ENCODE results near the gene RBM34. TPM values are rescaled to one million over a fixed set of nuclear protein-coding genes. Genes with fewer than 3 reads are reported as not detected.

RBM34 gene
- total RNA-seq, 1 donor from 2014 or later = 63.7 TPM

DNA sequence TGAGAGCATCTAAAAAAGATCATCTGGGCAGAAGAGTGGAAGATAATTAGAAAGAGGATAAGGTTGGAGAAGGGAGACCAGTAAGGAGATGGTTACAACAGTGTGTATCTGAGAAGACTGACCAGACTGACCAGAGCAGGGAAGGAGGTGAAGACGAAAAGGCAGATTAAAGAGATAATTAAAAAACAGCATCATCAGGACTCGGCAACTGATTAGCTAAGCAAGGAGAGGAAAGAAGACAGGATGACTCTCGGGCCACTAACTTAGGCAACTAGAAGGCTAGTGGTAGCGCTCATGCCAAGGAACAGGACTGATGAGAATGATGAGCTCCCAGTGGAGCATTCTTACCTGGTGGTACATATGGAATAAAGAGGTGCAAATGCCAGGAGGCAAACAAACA lies 3.9 kb downstream of the RBM34 start:
- intact Hi-C loops (cut with DNase I) = no loop called here
- no peak for DNase-seq (ENCODE audit: low spot score)
- ATAC-seq = no peak

DNA sequence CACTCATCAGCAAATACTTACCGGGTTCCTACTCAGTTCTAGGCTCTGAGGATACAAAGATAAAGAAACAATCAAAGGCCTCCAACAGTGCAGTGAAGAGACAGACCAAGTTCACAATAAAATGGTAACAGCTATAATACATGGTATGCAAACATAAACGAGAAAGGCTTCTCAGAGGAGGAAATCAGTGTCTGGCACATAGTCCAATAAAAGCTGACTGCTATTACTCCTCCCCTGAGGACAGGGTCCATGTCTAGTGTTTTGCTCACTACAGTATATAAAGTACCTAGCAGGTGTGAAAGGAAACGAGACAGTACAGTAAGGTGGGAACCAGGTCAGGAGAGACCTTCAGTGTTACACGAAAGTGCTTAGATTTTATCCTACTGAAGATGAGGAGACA lies 4.3 kb downstream of the RBM34 start:
- no peak for DNase-seq (ENCODE audit: low spot score)
- no peak for ATAC-seq
- intact Hi-C loops (cut with DNase I) = no loop called here

DNA sequence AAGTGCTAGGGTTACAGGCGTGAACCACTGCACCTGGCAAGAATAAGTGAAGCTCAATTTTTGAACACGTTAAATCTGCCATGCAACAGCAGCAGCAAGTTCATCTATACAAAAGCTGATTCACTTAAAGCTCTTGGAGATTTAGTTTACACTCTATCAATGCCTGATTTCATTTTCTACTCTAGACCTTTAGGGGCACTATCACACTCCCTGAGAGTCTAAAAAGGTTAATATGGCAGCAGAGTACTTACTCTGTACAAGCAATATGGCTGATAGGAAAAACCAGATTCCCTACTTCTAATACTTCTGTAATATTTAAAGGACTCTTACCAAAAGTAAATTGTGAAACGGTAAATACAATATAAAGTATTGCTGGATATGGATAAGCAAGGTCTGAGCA lies 4.8 kb downstream of the RBM34 start:
- intact Hi-C loops (cut with DNase I) = no loop called here
- no peak for ATAC-seq
- no peak for DNase-seq (ENCODE audit: low spot score)

DNA sequence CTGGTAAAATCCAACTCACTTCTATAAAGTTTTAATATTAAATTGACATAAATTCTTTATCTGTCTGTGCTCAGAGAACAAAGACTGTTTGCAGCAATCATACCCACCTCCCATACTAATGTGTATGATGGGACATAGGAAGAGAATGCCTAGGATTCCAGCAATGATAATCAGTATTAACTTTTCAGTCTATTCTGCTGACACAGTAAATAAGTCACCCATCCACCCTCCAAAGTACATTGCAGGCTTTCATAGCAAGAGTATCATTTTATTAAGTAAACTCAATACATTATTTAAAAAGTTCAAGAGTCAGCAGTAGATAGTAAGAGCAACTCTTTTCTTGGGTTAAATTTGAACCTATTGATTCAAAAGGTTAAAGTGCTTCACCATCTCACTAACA lies 8.8 kb downstream of the RBM34 start:
- no peak for DNase-seq (ENCODE audit: low spot score)
- intact Hi-C loops (cut with DNase I) = no loop called here
- ATAC-seq = no peak

DNA sequence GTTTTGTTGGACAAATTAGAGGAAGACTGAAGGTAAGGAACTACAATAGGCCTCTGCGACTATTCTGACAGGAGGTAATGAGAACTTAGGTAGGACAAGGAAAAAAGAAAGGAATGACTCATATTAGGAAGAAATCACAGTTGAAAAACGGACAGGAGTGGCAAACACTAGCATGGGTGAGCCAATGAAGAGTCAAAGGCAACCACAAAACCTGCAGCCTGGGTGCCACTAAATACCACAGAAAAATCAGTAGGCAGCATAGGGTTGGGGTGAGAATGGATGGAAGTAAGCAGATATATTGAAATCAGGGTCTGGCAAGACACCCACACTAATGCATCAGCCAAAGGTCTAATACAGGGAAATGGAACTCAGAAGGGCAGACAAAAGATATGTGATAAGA lies 10.0 kb downstream of the RBM34 start:
- ATAC-seq = no peak
- no peak for DNase-seq (ENCODE audit: low spot score)
- intact Hi-C loops (cut with DNase I) = no loop called here

DNA sequence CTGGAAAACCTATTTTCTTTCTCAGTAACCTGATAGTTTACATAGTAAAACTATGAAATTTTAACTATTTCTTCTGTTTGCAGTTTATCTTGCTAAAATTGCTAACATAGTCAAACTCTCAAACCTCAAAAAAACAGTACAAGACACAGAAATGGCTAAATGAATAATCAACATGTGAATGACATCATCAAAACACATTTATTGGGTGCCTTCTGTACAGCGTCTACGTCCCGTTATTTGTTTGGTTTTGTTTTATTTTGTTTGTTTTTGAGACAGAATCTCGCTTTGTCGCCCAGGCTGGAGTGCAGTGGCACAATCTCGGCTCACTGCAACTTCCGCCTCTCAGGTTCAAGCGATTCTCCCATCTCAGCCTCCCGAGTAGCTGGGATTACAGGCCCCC lies 11.2 kb downstream of the RBM34 start:
- intact Hi-C loops (cut with DNase I) = no loop called here
- no peak for ATAC-seq
- DNase-seq (ENCODE audit: low spot score) = no peak

DNA sequence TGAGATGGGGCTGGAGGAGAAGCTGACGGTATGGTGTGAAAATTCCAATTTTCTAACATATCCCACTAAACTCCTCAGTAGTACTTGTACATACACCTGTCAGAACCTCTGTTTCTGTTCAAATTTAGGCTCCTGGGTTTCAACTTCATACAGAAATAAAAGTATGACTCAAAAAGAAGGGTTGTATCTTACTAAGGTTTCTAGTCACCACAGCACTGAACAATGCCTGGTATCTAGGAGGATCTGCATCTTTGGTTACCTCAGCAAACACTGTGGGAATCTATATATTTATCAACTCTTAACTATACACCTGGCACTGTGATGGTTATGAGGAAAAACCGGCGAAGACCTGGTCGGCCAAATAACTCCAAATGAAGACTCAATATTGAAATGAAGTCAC lies 13.8 kb downstream of the RBM34 start:
- DNase-seq (ENCODE audit: low spot score) (no peak), ATAC-seq (no peak)
- intact Hi-C loops (cut with DNase I) = no loop called here

DNA sequence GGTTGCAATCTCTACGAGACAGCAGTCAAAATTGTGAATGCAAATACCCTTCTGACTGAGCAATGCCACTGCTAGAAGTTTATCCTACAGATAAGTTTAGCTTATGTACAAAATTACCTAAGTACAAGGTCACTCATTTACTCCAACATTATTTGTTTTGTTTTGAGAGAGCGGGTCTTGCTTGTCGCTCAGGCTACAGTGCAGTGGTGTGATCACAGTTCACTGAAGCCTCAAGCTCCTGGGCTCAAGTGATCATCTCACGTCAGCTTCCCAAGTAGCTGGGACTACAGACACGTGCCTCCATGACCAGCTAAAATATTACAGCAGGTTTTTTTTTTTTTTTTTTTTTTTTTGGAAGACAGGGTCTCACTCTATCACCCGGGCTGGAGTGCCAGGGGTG lies 15.4 kb downstream of the RBM34 start:
- intact Hi-C loops (cut with DNase I) = no loop called here
- ATAC-seq (no peak), DNase-seq (ENCODE audit: low spot score) (no peak)

DNA sequence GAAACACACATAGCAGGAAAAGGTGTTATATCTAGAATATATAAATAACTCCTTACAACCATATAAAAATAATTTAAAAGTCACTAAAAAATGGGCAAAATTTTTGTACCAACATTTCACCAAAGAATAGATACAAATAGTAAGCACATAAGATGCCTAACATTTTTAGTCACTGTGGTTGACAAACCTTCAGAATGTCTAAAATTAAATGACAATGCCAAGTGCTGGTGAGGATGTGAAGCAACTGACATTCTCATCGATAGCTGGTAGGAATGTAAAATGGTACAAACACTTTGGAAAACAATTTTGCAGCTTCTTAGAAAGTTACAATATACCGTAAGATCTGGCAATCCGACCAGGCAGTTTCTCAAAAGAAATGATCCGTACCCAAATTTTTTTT lies 18.1 kb downstream of the RBM34 start:
- DNase-seq (ENCODE audit: low spot score) (no peak), ATAC-seq (no peak)
- intact Hi-C loops (cut with DNase I) = no loop called here

DNA sequence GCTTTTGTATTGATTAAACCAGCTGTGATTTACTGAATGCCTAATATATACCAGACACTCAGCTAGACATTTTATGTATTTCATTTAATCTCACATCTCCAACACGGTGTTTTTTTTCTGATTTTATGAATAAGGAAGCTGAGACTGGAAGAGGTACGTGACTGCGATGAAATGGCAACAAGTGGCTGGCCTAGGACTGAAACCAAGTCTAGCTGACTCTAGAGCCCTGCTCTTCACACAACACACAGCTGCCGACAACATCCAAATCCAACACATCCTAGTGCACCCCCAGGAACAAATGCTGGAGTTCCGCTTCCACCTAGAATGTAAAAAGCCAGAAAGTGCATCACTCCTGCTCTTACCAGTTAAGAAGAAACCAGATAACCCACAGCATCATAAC lies 21.7 kb downstream of the RBM34 start:
- DNase-seq (ENCODE audit: low spot score) = no peak
- intact Hi-C loops (cut with DNase I) = no loop called here
- ATAC-seq = no peak

DNA sequence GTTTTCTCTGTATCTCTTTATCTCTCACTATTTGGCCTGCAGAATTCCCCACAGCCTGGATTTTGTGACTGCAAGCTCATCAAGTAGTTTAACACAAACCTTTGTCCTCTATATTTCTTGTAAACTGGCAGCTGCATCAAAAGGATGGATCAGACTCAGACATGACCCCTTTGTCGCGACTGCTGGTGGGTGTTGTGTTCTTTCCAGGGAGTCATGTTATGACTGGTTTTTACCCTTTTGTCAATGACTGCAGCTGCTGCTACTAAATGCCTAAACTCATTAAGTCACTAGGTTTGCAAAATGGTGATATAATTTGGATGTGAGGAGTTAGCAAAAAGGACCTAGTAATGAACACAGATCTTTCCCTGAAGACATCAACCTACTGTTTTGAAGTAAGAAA lies 22.2 kb downstream of the RBM34 start:
- intact Hi-C loops (cut with DNase I) = no loop called here
- ATAC-seq = no peak

DNA sequence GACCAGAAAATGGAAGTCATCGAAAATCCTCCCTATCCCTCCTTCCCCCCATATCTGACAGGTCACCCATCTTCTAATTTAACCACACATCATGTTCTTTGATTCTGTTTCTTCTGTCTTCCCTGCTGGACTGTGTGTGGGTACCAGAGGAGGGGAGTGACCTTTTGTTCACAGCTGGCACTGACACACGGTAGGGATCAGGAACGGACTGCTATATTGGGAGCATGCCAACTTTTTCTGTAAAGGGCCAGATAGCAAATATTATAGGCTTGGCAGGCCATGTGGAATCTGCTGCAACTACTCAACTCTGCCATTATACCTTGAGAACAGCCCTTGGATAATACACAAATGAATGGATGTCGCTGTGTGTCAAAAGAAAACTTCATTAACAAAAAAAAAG lies 24.9 kb downstream of the RBM34 start:
- intact Hi-C loops (cut with DNase I) = no loop called here
- ATAC-seq = no peak
- no peak for DNase-seq (ENCODE audit: low spot score)

More for the DNA sequence above, 22.2 kb downstream of the RBM34 start:
- DNase-seq (ENCODE audit: low spot score) = no peak

DNA sequence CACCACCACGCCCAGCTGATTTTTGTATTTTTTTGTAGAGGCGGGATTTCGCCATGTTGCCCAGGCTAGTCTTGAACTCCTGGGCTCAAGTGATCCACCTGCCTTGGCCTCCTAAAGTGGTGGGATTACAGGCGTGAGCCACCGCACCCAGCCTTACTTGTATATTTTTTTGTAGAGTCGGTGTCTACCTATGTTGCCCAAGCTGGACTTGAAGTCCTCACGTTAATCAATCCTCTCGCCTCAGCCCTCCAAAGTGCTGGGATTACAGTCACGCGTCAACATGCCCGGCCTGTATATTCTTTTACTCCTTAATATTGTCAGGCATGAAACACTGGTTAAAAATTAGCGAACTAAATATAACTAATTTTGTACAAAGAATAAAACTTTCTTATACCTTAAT lies 26.9 kb downstream of the RBM34 start:
- intact Hi-C loops (cut with DNase I) = no loop called here
- ATAC-seq (no peak), DNase-seq (ENCODE audit: low spot score) (no peak)

DNA sequence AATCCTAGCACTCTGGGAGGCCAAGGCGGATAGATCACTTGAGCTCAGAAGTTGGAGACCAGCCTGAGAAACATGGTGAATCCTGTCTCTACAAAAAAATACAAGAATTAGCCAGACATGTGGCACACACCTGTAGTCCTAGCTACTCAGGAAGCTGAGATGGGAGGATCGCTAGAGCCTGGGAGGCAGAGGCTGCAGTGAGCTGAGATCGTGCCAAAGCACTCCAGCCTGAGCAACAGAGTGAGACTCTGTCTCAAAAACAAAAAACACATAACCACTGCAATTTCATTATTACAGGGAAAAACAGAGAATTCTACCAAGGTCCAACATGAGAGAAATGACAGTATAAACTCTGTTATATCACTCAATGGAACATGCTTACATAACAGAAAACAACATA lies 28.0 kb downstream of the RBM34 start:
- intact Hi-C loops (cut with DNase I) = no loop called here
- ATAC-seq (no peak), DNase-seq (ENCODE audit: low spot score) (no peak)

DNA sequence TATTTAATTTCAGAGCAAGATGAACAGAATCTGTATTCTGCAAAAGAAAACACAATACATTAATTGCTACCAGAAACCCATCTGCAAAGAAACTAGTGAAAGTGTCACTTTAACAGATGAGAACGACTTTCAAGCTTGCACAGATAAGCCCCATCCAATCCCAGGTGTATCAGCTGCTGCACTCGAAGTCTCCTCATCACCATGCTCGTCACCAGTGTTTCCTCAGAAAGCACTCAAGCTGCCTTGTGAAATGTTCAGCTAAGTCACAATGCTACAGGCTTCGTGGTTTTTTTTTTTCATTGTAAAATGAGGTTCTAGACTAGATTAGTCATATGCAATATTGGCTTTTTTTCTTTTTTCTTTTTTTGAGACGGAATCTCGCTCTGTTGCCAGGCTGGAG lies 29.1 kb downstream of the RBM34 start:
- ATAC-seq (no peak), DNase-seq (ENCODE audit: low spot score) (no peak)
- intact Hi-C loops (cut with DNase I) = no loop called here

DNA sequence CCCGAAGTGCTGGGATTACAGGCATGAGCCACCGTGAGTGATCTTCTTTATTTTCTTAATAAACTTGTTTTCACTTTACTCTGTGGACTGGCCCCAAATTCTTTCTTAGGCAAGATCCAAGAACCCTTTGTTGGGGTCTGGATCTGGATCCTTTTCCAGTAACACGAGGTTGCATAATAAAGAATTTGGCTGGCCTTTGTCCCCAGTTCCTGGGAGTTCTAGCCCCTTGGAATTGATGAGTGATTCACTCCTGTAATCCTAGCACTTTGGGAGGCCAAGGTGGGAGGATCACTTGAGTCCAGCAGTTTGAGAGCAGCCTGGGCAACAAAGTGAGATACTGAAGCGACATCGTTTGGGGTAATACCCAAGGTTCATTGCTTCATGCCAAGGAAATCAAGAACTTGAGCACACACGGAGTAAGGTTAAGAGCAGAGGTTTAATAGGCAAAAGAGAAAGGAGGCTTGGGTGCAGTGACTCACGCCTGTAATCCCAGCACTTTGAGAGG lies 30.2 kb downstream of the RBM34 start:
- intact Hi-C loops (cut with DNase I) = no loop called here
- no peak for ATAC-seq
- no peak for DNase-seq (ENCODE audit: low spot score)

DNA sequence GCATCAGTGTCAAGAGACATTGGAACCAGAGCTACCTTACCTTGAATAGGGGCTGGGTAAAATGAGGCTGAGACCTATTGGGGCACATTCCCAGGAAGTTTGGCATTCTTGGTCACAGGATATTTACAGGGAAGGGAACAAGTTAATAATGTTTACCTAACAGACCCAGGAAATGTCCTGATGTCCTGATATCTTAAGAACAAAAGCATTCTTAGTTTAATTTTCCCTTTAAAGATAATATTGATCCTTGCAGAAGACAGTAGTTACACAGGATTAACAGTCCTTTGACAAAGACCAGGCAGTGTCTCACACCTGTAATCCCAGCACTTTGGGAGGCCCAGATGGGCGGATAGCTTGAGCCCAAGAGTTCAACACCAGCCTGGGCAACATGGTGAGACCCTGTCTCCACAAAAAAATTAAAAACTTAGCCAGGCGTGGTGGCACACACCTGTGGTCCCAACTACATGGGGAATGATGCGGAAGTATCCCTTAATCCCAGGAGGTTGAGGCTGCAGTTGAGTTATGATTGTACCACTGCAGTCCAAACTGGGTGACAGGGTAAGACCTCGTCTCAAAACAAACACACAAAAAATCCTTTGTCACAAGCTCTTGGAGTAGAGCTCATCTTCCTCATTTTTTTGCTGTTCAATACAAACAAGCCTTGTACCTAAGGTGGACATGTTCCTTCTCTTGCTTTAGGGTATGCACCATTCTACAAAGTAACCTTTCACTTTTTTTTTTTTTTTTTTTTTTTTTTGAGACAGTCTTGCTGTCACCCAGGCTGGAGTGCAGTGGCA lies 31.1 kb downstream of the RBM34 start:
- intact Hi-C loops (cut with DNase I) = no loop called here
- DNase-seq (ENCODE audit: low spot score) = no peak
- no peak for ATAC-seq

DNA sequence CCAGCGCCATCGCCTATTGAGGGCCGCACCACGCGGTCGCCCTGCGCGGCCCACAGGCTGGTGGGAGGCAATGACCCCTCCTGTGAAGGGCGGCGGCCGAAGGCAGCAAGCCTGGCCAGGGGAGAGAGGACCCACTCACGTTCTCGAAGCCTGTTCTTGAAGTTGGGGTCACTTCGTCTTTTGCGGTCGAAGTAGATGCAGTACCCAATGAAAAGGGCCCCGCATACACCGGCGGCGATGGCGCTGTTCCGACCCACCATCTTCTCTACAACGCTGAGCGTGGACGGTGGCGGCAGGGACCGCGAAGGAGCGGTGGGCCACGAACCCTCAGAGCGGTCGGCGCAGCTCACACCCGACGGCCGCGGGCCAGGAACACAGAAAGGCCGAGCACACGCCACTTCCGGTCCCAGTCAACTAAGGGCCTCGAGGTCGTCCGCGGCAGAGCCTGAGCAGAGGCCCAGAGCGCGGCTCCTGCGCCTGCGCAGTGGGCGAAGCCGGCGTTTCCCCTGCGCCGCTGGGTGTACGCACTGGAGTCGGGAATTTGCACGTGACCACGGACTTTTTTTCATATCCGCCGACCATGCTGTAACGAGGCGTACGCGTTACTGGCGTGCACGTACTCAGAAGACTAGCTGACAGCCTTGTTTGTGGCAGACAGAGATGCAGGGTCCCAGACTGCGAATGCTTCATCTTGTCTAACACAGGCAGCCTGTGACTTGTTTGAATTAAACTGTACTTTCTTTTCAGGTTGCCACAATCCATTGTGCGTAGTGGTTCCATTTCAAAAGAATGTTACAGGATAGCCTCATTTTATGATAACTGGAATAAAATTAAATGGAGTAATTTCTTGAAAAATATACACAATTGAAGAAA lies 32.4 kb downstream of the RBM34 start, which contains the start of gene TOMM20:
TSS of gene TOMM20 (minus strand) at position 382 of the 873 bp plus-strand sequence. CDS start at position 260, 122 bp downstream.
- intact Hi-C loops (cut with DNase I) = no loop called here
- DNase-seq (ENCODE audit: low spot score) = peak; percentile 95
- ATAC-seq = peak; percentile 100

DNA sequence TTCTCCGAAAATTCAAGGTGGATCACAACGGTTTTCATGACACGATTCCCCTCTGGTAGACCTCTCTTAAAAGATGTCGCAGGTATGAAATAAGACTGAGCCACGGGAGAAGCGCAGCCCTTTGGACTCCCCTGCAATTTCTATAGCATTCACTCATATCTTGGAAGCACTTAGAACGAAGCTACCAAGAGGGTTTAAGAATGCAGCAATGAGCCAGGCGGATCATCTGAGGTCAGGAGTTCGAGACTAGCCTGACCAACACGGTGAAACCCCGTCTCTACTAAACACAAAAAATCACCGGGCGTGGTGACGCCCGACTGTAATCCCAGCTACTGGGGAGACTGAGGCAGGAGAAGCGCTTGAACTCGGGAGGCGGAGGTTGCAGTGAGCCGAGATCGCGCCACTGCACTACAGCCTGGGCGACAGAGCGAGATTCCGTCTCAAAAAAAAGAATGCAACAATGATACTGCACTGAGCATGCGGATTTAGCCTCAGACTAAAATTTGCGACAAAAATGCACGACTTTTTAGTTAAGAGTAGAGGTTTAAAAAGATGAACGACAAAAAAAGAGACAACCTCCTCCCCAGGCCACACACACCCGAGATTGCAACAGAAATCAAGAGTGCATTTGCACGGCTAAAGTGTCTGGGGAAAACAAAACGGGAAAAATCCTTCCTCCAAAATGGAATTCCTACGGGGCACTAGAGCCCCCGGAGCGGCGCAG lies 33.2 kb downstream of the RBM34 start:
- DNase-seq (ENCODE audit: low spot score) = no peak
- intact Hi-C loops (cut with DNase I) = no loop called here
- ATAC-seq = no peak

DNA sequence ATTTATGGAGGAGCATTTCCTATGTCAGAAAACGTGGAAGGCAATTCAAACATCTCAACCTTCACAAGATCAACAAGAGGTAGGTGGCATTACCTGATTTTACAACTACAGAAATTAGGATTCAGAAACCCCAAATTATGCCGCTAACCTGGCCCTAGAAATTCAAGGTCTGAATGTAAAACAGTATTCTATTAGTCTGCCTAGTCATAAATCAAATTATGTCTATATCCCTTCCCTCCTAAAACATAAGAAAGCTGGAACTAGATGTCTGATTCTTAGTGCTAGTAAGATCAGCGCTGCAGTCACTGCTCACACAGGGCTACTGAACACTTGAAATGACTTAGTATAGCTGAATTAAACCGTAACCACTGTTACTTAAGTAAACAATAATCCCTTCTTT lies 33.8 kb downstream of the RBM34 start:
- intact Hi-C loops (cut with DNase I) = no loop called here
- no peak for ATAC-seq
- no peak for DNase-seq (ENCODE audit: low spot score)

All from sciatic nerve (tissue), 2 donors.